Measurements from ENCODE around the gene SRRM5.

SRRM5 gene

GRCh38 chr19:43619262-43620060, 7.6 kb downstream of the SRRM5 start, which contains the start of gene ZNF428:
TSS of gene ZNF428 (minus strand) at chr19:43619629. CDS start at chr19:43614304, 5,325 bp downstream.
- no peaks in the 10 kb centered on the region for H3K36me3 ChIP-seq (ENCODE audit: control insufficient read depth, insufficient read depth, low read length)
- H3K4me3 ChIP-seq (ENCODE audit: low read depth, low read length) = peak within 1 kb of the TSS; percentile 80
- H3K9me3 ChIP-seq (ENCODE audit: control insufficient read depth, low read length) = no peaks in the 10 kb centered on the region
- peak within 1 kb of the TSS; percentile 89 for H3K27ac ChIP-seq
- TF ChIP-seq, protein P1, sequence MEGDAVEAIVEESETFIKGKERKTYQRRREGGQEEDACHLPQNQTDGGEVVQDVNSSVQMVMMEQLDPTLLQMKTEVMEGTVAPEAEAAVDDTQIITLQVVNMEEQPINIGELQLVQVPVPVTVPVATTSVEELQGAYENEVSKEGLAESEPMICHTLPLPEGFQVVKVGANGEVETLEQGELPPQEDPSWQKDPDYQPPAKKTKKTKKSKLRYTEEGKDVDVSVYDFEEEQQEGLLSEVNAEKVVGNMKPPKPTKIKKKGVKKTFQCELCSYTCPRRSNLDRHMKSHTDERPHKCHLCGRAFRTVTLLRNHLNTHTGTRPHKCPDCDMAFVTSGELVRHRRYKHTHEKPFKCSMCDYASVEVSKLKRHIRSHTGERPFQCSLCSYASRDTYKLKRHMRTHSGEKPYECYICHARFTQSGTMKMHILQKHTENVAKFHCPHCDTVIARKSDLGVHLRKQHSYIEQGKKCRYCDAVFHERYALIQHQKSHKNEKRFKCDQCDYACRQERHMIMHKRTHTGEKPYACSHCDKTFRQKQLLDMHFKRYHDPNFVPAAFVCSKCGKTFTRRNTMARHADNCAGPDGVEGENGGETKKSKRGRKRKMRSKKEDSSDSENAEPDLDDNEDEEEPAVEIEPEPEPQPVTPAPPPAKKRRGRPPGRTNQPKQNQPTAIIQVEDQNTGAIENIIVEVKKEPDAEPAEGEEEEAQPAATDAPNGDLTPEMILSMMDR (IDR thresholded peaks at IDR 0.05) = no peak
- no peaks in the 10 kb centered on the region for H3K27me3 ChIP-seq (ENCODE audit: control insufficient read depth, insufficient read depth, low read length)
- peak within 1 kb of the TSS; percentile 79 for H3K9ac ChIP-seq
- H2AFZ ChIP-seq = peak within 1 kb of the TSS; percentile 92
- peaks cover 3% of the 10 kb centered on the region for H3K4me1 ChIP-seq
- peak within 1 kb of the TSS; percentile 98 for H3K4me2 ChIP-seq (ENCODE audit: low read length)
- H3K79me2 ChIP-seq = peaks cover 8% of the 10 kb centered on the region

GRCh38 chr19:43620061-43621001, 8.4 kb downstream of the SRRM5 start:
- Histone ChIP-seq H3K4me3 (ENCODE audit: low read depth, low read length) (peak overlapping the region; percentile 80), H3K9me3 (ENCODE audit: control insufficient read depth, low read length) (no peaks in the 10 kb centered on the region), H3K27me3 (ENCODE audit: control insufficient read depth, insufficient read depth, low read length) (no peaks in the 10 kb centered on the region), H3K9ac (no peak overlapping the region), H2AFZ (peak overlapping the region; percentile 92), H3K4me2 (ENCODE audit: low read length) (peak overlapping the region; percentile 98), H3K27ac (peak overlapping the region; percentile 89), H3K4me1 (peaks cover 3% of the 10 kb centered on the region), H3K79me2 (peaks cover 8% of the 10 kb centered on the region), H3K36me3 (ENCODE audit: control insufficient read depth, insufficient read depth, low read length) (no peaks in the 10 kb centered on the region)
- TF ChIP-seq, protein P1 (IDR thresholded peaks at IDR 0.05) = no peak

DNA sequence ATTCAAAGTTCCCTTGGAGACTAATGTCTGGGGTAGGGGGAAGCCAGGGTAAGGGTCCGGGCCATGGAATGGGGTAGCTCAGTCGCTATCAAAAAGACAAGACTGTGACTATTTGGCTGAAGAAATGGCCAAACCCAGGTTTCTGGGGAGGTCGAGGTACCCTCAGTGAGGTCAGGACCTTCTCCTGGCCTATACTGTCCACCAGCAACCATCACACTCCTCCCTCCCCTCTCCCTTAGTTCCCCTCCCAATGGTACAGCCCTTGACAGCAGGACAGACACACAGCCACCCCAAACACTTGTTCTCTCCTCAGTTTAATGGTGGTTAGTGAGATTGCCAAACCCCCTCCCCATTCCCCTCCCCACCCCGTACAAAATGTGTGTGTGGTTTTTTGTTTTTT, 10.2 kb downstream of the SRRM5 start:
- Histone ChIP-seq H3K9me3 (ENCODE audit: control insufficient read depth, low read length) (no peaks in the 10 kb centered on the region), H3K4me1 (peaks cover 3% of the 10 kb centered on the region), H3K4me3 (ENCODE audit: low read depth, low read length) (no peak overlapping the region), H2AFZ (no peak overlapping the region), H3K9ac (no peak overlapping the region), H3K79me2 (peaks cover 8% of the 10 kb centered on the region), H3K36me3 (ENCODE audit: control insufficient read depth, insufficient read depth, low read length) (no peaks in the 10 kb centered on the region), H3K27me3 (ENCODE audit: control insufficient read depth, insufficient read depth, low read length) (no peaks in the 10 kb centered on the region), H3K27ac (no peak overlapping the region), H3K4me2 (ENCODE audit: low read length) (no peak overlapping the region)
- TF ChIP-seq, protein P1 (IDR thresholded peaks at IDR 0.05) = no peak

- TF ChIP-seq, protein P1 (IDR thresholded peaks at IDR 0.05) = no peak
- Histone ChIP-seq H3K4me2 (ENCODE audit: low read length) (no peak overlapping the region), H2AFZ (no peak overlapping the region), H3K4me1 (peaks cover 3% of the 10 kb centered on the region), H3K27me3 (ENCODE audit: control insufficient read depth, insufficient read depth, low read length) (no peaks in the 10 kb centered on the region), H3K9me3 (ENCODE audit: control insufficient read depth, low read length) (no peaks in the 10 kb centered on the region), H3K79me2 (peaks cover 11% of the 10 kb centered on the region), H3K4me3 (ENCODE audit: low read depth, low read length) (no peak overlapping the region), H3K36me3 (ENCODE audit: control insufficient read depth, insufficient read depth, low read length) (no peaks in the 10 kb centered on the region), H3K27ac (no peak overlapping the region), H3K9ac (no peak overlapping the region)
Measured at GRCh38 chr19:43622956-43623355, 11.1 kb downstream of the SRRM5 start.

Data from parathyroid adenoma (tissue), 2 donors.